H1 (cell line): ENCODE results near the gene HSPA4. TPM values are rescaled to one million over a fixed set of nuclear protein-coding genes. Genes with fewer than 3 reads are reported as not detected.

ENCODE experiments used
- TCF12 ChIP-seq: IDR thresholded peaks from 2 replicates; pipeline ENCODE4 v1.6.1; 2011; ENCODE audit warnings: low read depth, mild to moderate bottlenecking, low read length
- USF2 ChIP-seq: IDR thresholded peaks from 2 replicates; pipeline ENCODE4 v1.6.1; 2011; ENCODE audit warnings: low read length, improper control_type of control experiment
- polyA plus RNA-seq, 7 experiments: library from polyadenylated mRNA; depleted of rRNA in 3 of 7; stranded (reverse) in 5 of 7; unstranded in 2 of 7; fragments of >200 nt in 5 of 7; fragments of 200-250 nt in 2 of 7; gene quantifications; 1 replicate in 5 of 7; 2 replicates in 1 of 7; 4 replicates in 1 of 7; pipeline versions ENCODE4 v1.2.1 to v1.2.3, GENCODE V29; 2011 to 2013; ENCODE audit warnings: missing spikeins in 2 of 7, mixed read lengths in 2 of 7
- total RNA-seq: library from RNA; stranded (reverse); fragmentation: NEBNext Ultra II Directional; extraction: Animal tissue kit (Norgen Biotek cat#: 25700); gene quantifications from 2 replicates; pipeline ENCODE4 v1.2.1, GENCODE V29; 2021

The HSPA4 gene
- total and polyA plus RNA-seq, 2 of the 8 experiments (the other 6 are each of a cell fraction or from before 2014, with no cell fraction given) = 28.9 to 445 TPM

- TF ChIP-seq USF2 (no peak), TCF12 (no peak)
These were observed 12.2 kb downstream of the HSPA4 start (continued) for GRCh38 chr5:133063965-133064364.
